OCI-LY3 (cell line): ENCODE data around the gene IGFBPL1.

Experiments used
- EZH2phosphoT487 ChIP-seq: fragments of 200-600 bp; shearing (Covaris generic); IDR thresholded peaks from 2 replicates; pipeline ENCODE4 v1.6.1; 2018; ENCODE audit warnings: antibody characterized with exemption, mixed run types, low read depth
- TF ChIP-seq, protein P1 (sequence below): fragments of 200-600, 300-600 bp; sonication (generic); IDR thresholded peaks from 2 replicates; pipeline ENCODE4 v1.5.1; 2014; ENCODE audit warnings: antibody characterized with exemption, low read length, low read depth

DNA sequence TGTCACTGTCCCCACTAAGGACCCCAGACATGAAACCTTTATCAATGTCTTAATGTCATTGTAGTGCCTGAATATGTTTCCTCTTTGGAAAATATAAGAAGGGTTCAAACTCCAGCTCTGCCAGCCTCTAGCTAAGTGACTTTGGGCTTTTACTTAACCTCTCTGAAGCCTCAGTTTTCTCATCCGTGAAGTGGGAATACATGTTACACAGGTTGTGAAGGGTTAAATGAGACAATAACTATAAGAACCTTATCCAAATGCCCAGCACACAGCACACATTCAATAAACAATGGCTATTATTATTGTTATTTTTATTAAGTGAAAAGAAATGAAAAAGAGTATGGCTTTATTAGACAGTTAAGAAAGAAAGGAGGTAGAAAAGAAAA lies 15.7 kb upstream of the IGFBPL1 start:
- TF ChIP-seq, protein P1, sequence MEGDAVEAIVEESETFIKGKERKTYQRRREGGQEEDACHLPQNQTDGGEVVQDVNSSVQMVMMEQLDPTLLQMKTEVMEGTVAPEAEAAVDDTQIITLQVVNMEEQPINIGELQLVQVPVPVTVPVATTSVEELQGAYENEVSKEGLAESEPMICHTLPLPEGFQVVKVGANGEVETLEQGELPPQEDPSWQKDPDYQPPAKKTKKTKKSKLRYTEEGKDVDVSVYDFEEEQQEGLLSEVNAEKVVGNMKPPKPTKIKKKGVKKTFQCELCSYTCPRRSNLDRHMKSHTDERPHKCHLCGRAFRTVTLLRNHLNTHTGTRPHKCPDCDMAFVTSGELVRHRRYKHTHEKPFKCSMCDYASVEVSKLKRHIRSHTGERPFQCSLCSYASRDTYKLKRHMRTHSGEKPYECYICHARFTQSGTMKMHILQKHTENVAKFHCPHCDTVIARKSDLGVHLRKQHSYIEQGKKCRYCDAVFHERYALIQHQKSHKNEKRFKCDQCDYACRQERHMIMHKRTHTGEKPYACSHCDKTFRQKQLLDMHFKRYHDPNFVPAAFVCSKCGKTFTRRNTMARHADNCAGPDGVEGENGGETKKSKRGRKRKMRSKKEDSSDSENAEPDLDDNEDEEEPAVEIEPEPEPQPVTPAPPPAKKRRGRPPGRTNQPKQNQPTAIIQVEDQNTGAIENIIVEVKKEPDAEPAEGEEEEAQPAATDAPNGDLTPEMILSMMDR, result no peak
- no peak for TF ChIP-seq EZH2phosphoT487
